ENCODE results near the gene MRPS24. TPM values are rescaled to one million over a fixed set of nuclear protein-coding genes. Genes with fewer than 3 reads are reported as not detected.

MRPS24 gene
- total and polyA plus RNA-seq, 10 of the 15 experiments (the other 5 are each of a cell fraction or from before 2014, with no cell fraction given), result 27.6 to 164 (median 106) TPM

- BruUV-seq (replicated peaks), result no TSS peak
- peaks cover 10% of the 10 kb centered on the region; the same call in 1 of the 2 replicates for H3K4me1 ChIP-seq (ENCODE audit: control insufficient read depth, insufficient read depth, low read length)
- POLR2A ChIA-PET, result interaction anchor here (0.6 kb wide), 2 partner anchors 95 to 96 kb away, joined by 3 read pairs; no protein-coding TSS in a partner anchor
- DNase-seq (ENCODE audit: low read depth, low spot score) (no peak), ATAC-seq (no peak), FAIRE-seq (no peak)
- H4K20me1 ChIP-seq (ENCODE audit: control insufficient read depth, insufficient read depth), result no peaks in the 10 kb centered on the region
- no peak overlapping the region for H3K4me2 ChIP-seq (ENCODE audit: control insufficient read depth, insufficient read depth)
- H3K9ac ChIP-seq (ENCODE audit: control insufficient read depth, insufficient read depth, low read length), result no peak overlapping the region
- SMC1A ChIA-PET (ENCODE audit: uncharacterized antibody, unreplicated experiment), result interaction anchor here (0.7 to 1.4 kb wide), 2 partner anchors 9 kb away, joined by 3 read pairs; no protein-coding TSS in a partner anchor
- intact Hi-C loops (cut with micrococcal nuclease; ENCODE audit: unreplicated experiment), result no loop called here
- no peaks in the 10 kb centered on the region for H3K27me3 ChIP-seq (replicated peaks in 1 of 2; ENCODE audit: control insufficient read depth in 2 of 2, insufficient read depth in 2 of 2, low read length in 1 of 2)
- RAD21 ChIA-PET (ENCODE audit: unreplicated experiment), result interaction anchor here (1.0 kb wide), 1 partner anchor 13 kb away, joined by 3 read pairs; no protein-coding TSS in a partner anchor
- no peak overlapping the region for H3K27ac ChIP-seq (ENCODE audit: control insufficient read depth, insufficient read depth)
- in situ Hi-C loops (cut with MboI), result no loop called here
- CTCF ChIA-PET, result interaction anchor here (1.0 kb wide), 1 partner anchor 269 kb away, joined by 3 read pairs; no protein-coding TSS in a partner anchor
- H2AFZ ChIP-seq (ENCODE audit: control insufficient read depth, low read depth, low read length), result no peak overlapping the region
- no peak for TF ChIP-seq SREBF2 (IDR thresholded peaks at IDR 0.05; ENCODE audit: low read length)
- no peak for TF ChIP-seq ZNF384 (IDR thresholded peaks at IDR 0.05; ENCODE audit: borderline replicate concordance, low read depth, low read length)
- no peak for TF ChIP-seq TCF12 (IDR thresholded peaks at IDR 0.05; ENCODE audit: low read depth, low read length)
- no peak for TF ChIP-seq MXI1 (IDR thresholded peaks at IDR 0.05; ENCODE audit: low read depth, low read length)
- TF ChIP-seq GATAD2B (conservative IDR thresholded peaks at IDR 0.05; ENCODE audit: low read depth), result no peak
- no peak for TF ChIP-seq EP300 (IDR thresholded peaks at IDR 0.05; ENCODE audit: borderline replicate concordance in 1 of 2, control insufficient read depth in 1 of 2, low read depth in 2 of 2, low read length in 2 of 2)
- no peak for TF ChIP-seq HDAC2 (IDR thresholded peaks at IDR 0.05)
- no peak for TF ChIP-seq RFX5 (IDR thresholded peaks at IDR 0.05; ENCODE audit: low read depth, low read length)
- no peak for TF ChIP-seq MEF2B (IDR thresholded peaks at IDR 0.05; ENCODE audit: partially characterized antibody, poor library complexity, severe bottlenecking)
- H3K9me3 ChIP-seq (replicated peaks; ENCODE audit: control insufficient read depth, insufficient read depth, low read length), result no peaks in the 10 kb centered on the region; the same call in 2 of the 3 replicates
- H3K79me2 ChIP-seq (ENCODE audit: control insufficient read depth, insufficient read depth, low read length), result no peaks in the 10 kb centered on the region
- H3K4me3 ChIP-seq, result no peak overlapping the region
- H3K36me3 ChIP-seq (ENCODE audit: control insufficient read depth in 2 of 2, insufficient read depth in 2 of 2, low read length in 1 of 2), result no peaks in the 10 kb centered on the region
- 56% methylated on average over 2 of the region's 2 CpGs for WGBS (ENCODE audit: insufficient coverage, insufficient replicate concordance, low lambda C conversion rate, missing lambda C conversion rate)
Measured at GRCh38 chr7:43851805-43852204, 17.5 kb downstream of the MRPS24 start.

All from GM12878 (cell line).